Thyroid gland (tissue), 4 donors: Measurements from ENCODE around the gene TSPAN16.

Experiments used
- POLR2A ChIP-seq, 2 donors: fragments of 450-650 bp; IDR thresholded peaks; one replicate each; pipeline ENCODE4 v1.6.1; 2017; ENCODE audit warnings: antibody characterized with exemption in 2 of 2, mild to moderate bottlenecking in 2 of 2, moderate library complexity in 1 of 2
- TF ChIP-seq, protein P1 (sequence below), 6 experiments: fragments of 200-600 bp in 3 of 6; fragments of 450-650 bp in 3 of 6; sonication (generic) in 3 of 6; IDR thresholded peaks; one replicate each; pipeline ENCODE4 v1.5.1; 2016 to 2019; ENCODE audit warnings: antibody characterized with exemption in 6 of 6, mild to moderate bottlenecking in 2 of 6, inconsistent platforms in 1 of 6, moderate library complexity in 1 of 6

DNA sequence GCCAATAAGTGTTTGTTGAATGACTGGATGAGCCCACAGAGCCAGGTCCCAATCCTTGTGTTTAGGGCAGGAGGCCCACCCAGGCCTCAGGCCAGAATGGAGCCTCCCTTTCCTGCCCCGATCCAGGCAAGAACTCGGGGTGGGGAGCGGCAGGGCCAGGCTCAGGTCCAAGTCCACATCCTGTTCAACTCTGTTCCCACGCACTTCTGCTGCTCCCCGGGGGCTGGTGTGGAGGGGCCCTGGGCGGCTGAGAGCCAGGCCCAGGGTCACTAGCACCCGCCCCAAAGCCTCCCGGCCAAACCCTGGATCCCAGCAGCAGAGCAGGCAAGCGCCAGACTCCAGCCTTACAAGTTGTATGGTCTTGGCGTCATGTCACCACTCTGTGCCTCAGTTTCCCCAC lies 48.6 kb upstream of the TSPAN16 start:
- TF ChIP-seq, protein P1, sequence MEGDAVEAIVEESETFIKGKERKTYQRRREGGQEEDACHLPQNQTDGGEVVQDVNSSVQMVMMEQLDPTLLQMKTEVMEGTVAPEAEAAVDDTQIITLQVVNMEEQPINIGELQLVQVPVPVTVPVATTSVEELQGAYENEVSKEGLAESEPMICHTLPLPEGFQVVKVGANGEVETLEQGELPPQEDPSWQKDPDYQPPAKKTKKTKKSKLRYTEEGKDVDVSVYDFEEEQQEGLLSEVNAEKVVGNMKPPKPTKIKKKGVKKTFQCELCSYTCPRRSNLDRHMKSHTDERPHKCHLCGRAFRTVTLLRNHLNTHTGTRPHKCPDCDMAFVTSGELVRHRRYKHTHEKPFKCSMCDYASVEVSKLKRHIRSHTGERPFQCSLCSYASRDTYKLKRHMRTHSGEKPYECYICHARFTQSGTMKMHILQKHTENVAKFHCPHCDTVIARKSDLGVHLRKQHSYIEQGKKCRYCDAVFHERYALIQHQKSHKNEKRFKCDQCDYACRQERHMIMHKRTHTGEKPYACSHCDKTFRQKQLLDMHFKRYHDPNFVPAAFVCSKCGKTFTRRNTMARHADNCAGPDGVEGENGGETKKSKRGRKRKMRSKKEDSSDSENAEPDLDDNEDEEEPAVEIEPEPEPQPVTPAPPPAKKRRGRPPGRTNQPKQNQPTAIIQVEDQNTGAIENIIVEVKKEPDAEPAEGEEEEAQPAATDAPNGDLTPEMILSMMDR (IDR thresholded peaks at IDR 0.05) = no peak
- no peak for TF ChIP-seq POLR2A (IDR thresholded peaks at IDR 0.05)
